ENCODE results near the gene NRG2.

Gene NRG2

GRCh38 chr5:139997276-139997675, 45.8 kb downstream of the NRG2 start:
- Histone ChIP-seq H3K27me3 (ENCODE audit: low read length) (no peaks in the 10 kb centered on the region; the same call in 1 of the 2 replicates), H3K9me2 (replicated peaks; ENCODE audit: insufficient read depth, low read length) (no peaks in the 10 kb centered on the region), H3K79me2 (ENCODE audit: insufficient read depth, low read length) (no peaks in the 10 kb centered on the region), H3K9ac (ENCODE audit: low read length) (no peak overlapping the region), H3K36me3 (ENCODE audit: low read length) (no peaks in the 10 kb centered on the region), H2AFZ (ENCODE audit: low read depth, low read length, severe bottlenecking) (no peak overlapping the region), H4K20me1 (ENCODE audit: low read depth, low read length) (no peaks in the 10 kb centered on the region), H3K4me2 (ENCODE audit: low read depth, low read length, poor library complexity, severe bottlenecking) (no peak overlapping the region), H3K4me3 (ENCODE audit: insufficient read depth, low read length, poor library complexity, severe bottlenecking) (no peak overlapping the region), H3K9me3 (ENCODE audit: insufficient read depth, low read length) (no peaks in the 10 kb centered on the region), H3F3A (ENCODE audit: insufficient read depth) (no peaks in the 10 kb centered on the region), H3K27ac (ENCODE audit: low read depth, low read length) (no peak overlapping the region)
- TF ChIP-seq EZH2phosphoT487 (conservative IDR thresholded peaks at IDR 0.05; ENCODE audit: low read length) (no peak), CTCF (IDR thresholded peaks at IDR 0.05; ENCODE audit: insufficient read depth, low read length, poor library complexity, severe bottlenecking) (no peak)

- no peaks in the 10 kb centered on the region for H3K27me3 ChIP-seq (ENCODE audit: low read length)
- H3F3A ChIP-seq (ENCODE audit: insufficient read depth) = no peaks in the 10 kb centered on the region
- TF ChIP-seq CTCF (IDR thresholded peaks at IDR 0.05; ENCODE audit: insufficient read depth, low read length, poor library complexity, severe bottlenecking) (no peak), EZH2phosphoT487 (conservative IDR thresholded peaks at IDR 0.05; ENCODE audit: low read length) (no peak)
- H3K4me2 ChIP-seq (ENCODE audit: low read depth, low read length, poor library complexity, severe bottlenecking) = no peak overlapping the region
- H3K9ac ChIP-seq (ENCODE audit: low read length) = no peak overlapping the region
- no peak overlapping the region for H3K4me3 ChIP-seq (ENCODE audit: insufficient read depth, low read length, poor library complexity, severe bottlenecking)
- H3K9me2 ChIP-seq (replicated peaks; ENCODE audit: insufficient read depth, low read length) = no peaks in the 10 kb centered on the region
- no peak overlapping the region for H3K27ac ChIP-seq (ENCODE audit: low read depth, low read length)
- no peaks in the 10 kb centered on the region for H4K20me1 ChIP-seq (ENCODE audit: low read depth, low read length)
- H3K79me2 ChIP-seq (ENCODE audit: insufficient read depth, low read length) = no peaks in the 10 kb centered on the region
- H2AFZ ChIP-seq (ENCODE audit: low read depth, low read length, severe bottlenecking) = no peak overlapping the region
- no peaks in the 10 kb centered on the region for H3K9me3 ChIP-seq (ENCODE audit: insufficient read depth, low read length)
- H3K36me3 ChIP-seq (ENCODE audit: low read length) = no peaks in the 10 kb centered on the region
These were observed 47.2 kb downstream of the NRG2 start for GRCh38 chr5:139995929-139996328.

GRCh38 chr5:139994234-139994633, 48.9 kb downstream of the NRG2 start:
- Histone ChIP-seq H3K79me2 (ENCODE audit: insufficient read depth, low read length) (no peaks in the 10 kb centered on the region), H3K36me3 (ENCODE audit: low read length) (no peaks in the 10 kb centered on the region), H3K27ac (ENCODE audit: low read depth, low read length) (no peak overlapping the region), H3K9ac (ENCODE audit: low read length) (no peak overlapping the region), H3K27me3 (ENCODE audit: low read length) (no peaks in the 10 kb centered on the region), H3F3A (ENCODE audit: insufficient read depth) (no peaks in the 10 kb centered on the region), H2AFZ (ENCODE audit: low read depth, low read length, severe bottlenecking) (no peak overlapping the region), H3K9me2 (replicated peaks; ENCODE audit: insufficient read depth, low read length) (no peaks in the 10 kb centered on the region), H3K4me2 (ENCODE audit: low read depth, low read length, poor library complexity, severe bottlenecking) (no peak overlapping the region), H3K4me3 (ENCODE audit: insufficient read depth, low read length, poor library complexity, severe bottlenecking) (no peak overlapping the region), H3K9me3 (ENCODE audit: insufficient read depth, low read length) (no peaks in the 10 kb centered on the region), H4K20me1 (ENCODE audit: low read depth, low read length) (no peaks in the 10 kb centered on the region)
- TF ChIP-seq EZH2phosphoT487 (conservative IDR thresholded peaks at IDR 0.05; ENCODE audit: low read length) (no peak), CTCF (IDR thresholded peaks at IDR 0.05; ENCODE audit: insufficient read depth, low read length, poor library complexity, severe bottlenecking) (no peak)
